Muscle layer of colon (tissue), 2 donors: ENCODE data around the gene MC1R.
"Not testable (repeated sequence)": the region's sequence is repeated elsewhere in the genome, so short reads cannot be mapped to it uniquely, and the experiment has no call there.

Source experiments
- H3K27ac ChIP-seq: one replicate; pipeline ENCODE4 v1.7.0; 2013; ENCODE audit warnings: low read depth, mild to moderate bottlenecking, low read length, moderate library complexity
- H3K27me3 ChIP-seq, 2 donors: one replicate each; pipeline ENCODE4 v1.7.0; 2013; ENCODE audit warnings: low read length in 2 of 2, mild to moderate bottlenecking in 2 of 2; ENCODE audit not compliant: insufficient read depth in 2 of 2, control insufficient read depth in 1 of 2
- H3K36me3 ChIP-seq: one replicate; pipeline ENCODE4 v1.7.0; 2013; ENCODE audit warnings: mild to moderate bottlenecking, low read length; ENCODE audit not compliant: insufficient read depth
- H3K4me1 ChIP-seq: one replicate; pipeline ENCODE4 v1.7.0; 2013; ENCODE audit warnings: mild to moderate bottlenecking, low read length; ENCODE audit not compliant: insufficient read depth
- H3K4me3 ChIP-seq, 2 donors: one replicate each; pipeline ENCODE4 v1.7.0; 2013; ENCODE audit warnings: low read length in 2 of 2, low read depth in 1 of 2, mild to moderate bottlenecking in 1 of 2, moderate library complexity in 1 of 2
- H3K9ac ChIP-seq: one replicate; pipeline ENCODE4 v1.7.0; 2013; ENCODE audit warnings: low read length
- H3K9me3 ChIP-seq: one replicate; pipeline ENCODE4 v1.7.0; 2013; ENCODE audit warnings: mild to moderate bottlenecking, low read length
- donor health status: abdominal sarcoma.
- donor health status: Adenocarcinoma of cecum.

The MC1R gene

DNA sequence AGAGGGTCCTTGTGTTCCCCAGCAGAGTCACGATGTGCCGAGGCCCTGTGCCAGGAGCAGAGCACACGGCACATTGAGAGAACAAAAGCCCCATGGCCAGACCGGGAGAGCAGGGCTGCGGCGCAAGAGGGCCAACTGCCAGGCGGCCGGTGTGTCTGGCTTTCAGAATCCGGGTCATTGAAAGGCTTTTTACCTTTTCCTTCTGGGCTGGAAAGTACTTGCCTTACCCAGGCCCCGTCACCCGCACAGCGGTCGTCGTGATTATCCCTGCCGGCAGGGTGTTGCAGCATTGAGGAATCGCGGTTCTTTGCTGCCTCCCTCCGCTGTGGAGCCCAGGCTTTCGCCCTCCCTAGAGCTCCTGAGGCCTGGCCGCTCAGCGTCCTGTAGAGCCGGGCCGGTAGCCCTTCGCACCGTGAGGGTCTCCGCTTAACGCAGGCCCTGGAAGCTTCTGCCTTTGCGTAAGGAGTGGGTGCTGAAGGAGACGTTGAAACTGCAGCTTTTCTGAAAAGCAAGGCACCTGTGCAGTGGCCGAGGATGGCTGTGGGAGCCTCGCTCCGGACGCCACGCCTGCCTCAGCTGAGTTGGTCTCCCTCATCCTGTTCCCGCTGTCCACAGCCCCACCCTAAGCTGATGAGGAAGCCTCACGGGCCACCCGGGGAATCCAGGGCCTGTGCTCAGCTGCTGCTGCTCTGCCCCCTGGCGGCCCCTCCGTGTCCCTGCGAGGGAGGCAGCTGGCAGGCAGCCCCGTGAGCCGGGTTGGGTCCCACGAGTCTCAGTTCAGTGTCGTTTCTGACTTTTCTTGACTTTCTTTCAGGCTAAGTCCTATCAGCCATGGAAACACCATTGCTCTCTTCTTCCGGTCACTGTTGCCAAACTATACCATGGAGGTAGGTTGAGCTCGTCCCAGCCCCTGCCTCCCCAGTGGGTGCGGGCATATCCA lies 8.6 kb upstream of the MC1R start:
- Histone ChIP-seq H3K36me3 (peaks cover 44% of the 10 kb centered on the region), H3K9me3 (no peaks in the 10 kb centered on the region), H3K4me1 (no peaks in the 10 kb centered on the region), H3K27me3 (no peaks in the 10 kb centered on the region), H3K9ac (no peak overlapping the region), H3K27ac (no peak overlapping the region), H3K4me3 (no peak overlapping the region)

DNA sequence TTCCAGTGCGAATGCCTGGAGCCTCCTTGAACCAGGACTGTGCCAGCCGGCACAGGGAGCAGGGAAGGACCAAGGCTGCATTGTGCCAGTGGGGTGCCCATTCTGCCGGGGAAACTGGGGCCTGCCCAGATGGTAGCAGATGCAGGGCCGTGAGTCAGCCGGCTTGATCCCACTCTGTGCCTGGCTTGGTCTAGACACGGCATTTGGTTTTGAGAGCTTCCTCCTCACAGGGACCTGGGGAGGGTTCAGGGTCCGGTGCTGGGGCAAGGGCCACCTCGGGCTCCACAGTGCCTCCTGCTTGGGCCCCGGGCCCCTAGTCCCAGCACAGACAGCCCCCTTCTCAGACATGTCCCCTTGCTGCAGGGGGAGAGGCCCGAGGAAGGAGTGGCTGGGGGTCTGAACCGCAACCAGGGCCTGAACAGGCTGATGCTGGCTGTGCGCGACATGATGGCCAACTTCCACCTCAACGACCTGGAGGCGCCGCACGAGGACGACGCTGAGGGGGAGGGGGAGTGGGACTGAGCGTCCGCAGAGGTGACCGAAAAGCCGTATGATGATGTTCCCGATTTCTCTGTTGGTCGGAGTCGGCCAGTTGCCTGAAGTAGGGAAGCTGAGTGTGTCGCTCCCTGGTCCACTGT lies 7.8 kb upstream of the MC1R start:
- Histone ChIP-seq H3K27ac (no peak overlapping the region), H3K36me3 (peaks cover 36% of the 10 kb centered on the region), H3K9me3 (no peaks in the 10 kb centered on the region), H3K4me1 (no peaks in the 10 kb centered on the region), H3K4me3 (no peak overlapping the region), H3K27me3 (no peaks in the 10 kb centered on the region), H3K9ac (no peak overlapping the region)

DNA sequence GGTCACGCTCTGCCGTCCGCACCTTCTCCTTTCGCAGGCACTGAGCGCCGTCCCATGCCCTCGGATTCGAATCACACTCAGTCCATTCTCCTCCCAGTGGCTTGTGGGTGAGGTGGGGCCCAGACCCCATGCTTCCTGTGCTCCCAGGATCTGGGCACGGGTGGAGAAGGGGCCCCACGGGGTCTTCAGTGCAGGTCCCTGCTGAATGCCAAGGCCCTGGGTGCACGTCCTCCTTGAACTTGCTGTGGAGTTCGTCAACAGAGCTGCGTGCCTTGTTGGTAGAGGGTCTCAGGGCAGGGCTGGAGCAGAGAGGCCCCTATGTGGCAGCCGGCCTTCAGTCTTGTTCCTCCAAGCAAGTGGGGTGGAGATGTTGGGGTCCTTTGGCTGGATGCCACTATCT lies 7.3 kb upstream of the MC1R start:
- Histone ChIP-seq H3K27ac (no peak overlapping the region), H3K27me3 (no peaks in the 10 kb centered on the region), H3K4me3 (no peak overlapping the region), H3K4me1 (no peaks in the 10 kb centered on the region), H3K9me3 (no peaks in the 10 kb centered on the region), H3K36me3 (peaks cover 30% of the 10 kb centered on the region), H3K9ac (no peak overlapping the region)

DNA sequence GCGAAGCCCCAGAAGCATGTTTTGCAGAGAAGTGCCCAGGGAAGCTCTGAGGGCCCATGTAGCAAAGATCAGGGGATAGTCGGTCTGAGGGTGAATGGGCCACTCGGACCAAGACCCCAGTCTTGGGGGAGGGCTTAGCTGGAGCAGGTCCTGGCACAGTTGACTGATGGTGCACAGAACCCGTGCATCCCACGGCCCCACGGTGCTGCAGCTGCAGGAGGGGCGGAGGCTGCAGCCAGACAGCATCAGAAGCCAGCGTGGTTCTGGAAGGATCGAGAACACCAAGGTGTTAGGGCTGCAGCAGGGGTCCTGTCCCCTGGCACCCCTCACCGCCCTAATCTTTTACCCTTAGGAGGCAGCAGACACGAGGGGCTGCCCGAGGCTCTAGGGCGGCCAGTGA lies 6.5 kb upstream of the MC1R start:
- Histone ChIP-seq H3K36me3 (peaks cover 23% of the 10 kb centered on the region), H3K27me3 (no peaks in the 10 kb centered on the region), H3K4me3 (no peak overlapping the region), H3K4me1 (no peaks in the 10 kb centered on the region), H3K9me3 (no peaks in the 10 kb centered on the region), H3K27ac (no peak overlapping the region), H3K9ac (no peak overlapping the region)

DNA sequence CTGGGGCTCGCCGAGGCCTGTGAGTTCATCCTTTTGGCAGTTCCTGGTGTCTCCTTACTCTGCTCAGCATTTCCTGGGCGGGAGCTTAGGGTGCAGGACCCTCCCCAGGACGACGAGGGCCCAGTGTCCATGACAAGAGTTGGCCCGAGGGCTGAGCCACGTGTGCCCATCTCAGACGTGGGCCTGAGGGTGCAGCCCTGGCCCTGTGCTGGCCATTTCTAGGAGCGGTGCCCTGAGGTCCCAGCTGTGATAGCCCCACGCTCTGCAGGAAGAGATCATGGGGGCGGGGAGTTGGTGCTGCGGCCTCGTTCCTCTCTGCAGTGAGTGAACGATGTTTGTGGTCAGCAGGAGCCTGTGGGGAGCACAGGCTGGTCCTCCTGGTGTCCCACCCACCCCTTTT lies 6.0 kb upstream of the MC1R start:
- peaks cover 22% of the 10 kb centered on the region for H3K36me3 ChIP-seq
- H3K4me1 ChIP-seq, result peaks cover 2% of the 10 kb centered on the region
- H3K9me3 ChIP-seq, result no peaks in the 10 kb centered on the region
- no peak overlapping the region for H3K9ac ChIP-seq
- no peak overlapping the region for H3K4me3 ChIP-seq
- H3K27ac ChIP-seq, result no peak overlapping the region
- no peaks in the 10 kb centered on the region for H3K27me3 ChIP-seq

DNA sequence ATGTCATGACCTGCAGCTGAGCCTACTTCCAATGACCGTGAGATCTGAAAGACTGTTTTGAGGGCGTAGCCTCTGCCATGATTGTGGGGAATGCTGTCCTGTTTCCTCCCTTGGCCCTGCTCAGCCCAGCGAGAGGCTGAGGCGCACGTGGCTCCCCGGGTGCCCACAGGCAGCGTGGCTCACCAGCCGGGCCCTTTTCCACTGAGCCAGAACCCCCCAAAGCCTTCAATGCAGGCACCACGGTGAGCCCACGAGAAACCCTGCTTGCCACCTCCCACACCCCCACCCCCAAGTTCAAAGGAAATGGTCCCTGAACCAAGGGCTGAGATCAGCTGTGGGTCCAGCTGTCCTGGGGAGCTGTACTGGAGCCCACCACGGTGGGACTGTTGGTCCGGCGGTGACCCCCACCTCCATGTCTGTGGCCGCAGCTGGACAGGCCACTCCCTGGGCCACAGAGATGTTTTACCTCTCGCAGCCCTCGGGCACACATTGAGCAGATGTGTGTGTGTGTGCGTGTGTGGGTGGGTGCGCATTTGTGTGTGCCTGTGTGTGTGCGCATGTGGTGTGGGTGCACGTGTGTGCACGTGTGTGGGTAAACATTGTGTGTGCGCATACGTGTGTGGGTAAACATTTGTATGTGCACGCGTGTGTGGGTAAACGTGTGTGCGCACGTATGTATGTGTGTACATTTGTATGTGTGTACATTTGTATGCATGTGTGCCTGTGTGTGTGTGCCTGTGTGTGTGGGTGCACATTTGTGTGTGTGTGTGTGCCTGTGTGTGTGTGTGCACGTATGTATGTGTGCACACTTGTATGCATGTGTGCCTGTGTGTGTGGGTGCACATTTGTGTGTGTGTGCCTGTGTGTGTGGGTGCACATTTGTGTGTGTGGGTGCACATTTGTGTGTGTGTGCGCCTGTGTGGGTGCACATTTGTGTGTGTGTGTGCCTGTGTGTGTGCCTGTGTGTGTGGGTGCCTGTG lies 5.0 kb upstream of the MC1R start:
- H3K27me3 ChIP-seq, result no peaks in the 10 kb centered on the region
- H3K9me3 ChIP-seq, result no peaks in the 10 kb centered on the region
- peaks cover 16% of the 10 kb centered on the region for H3K36me3 ChIP-seq
- no peak overlapping the region for H3K27ac ChIP-seq
- no peak overlapping the region for H3K9ac ChIP-seq
- H3K4me1 ChIP-seq, result peaks cover 13% of the 10 kb centered on the region
- H3K4me3 ChIP-seq, result no peak overlapping the region

DNA sequence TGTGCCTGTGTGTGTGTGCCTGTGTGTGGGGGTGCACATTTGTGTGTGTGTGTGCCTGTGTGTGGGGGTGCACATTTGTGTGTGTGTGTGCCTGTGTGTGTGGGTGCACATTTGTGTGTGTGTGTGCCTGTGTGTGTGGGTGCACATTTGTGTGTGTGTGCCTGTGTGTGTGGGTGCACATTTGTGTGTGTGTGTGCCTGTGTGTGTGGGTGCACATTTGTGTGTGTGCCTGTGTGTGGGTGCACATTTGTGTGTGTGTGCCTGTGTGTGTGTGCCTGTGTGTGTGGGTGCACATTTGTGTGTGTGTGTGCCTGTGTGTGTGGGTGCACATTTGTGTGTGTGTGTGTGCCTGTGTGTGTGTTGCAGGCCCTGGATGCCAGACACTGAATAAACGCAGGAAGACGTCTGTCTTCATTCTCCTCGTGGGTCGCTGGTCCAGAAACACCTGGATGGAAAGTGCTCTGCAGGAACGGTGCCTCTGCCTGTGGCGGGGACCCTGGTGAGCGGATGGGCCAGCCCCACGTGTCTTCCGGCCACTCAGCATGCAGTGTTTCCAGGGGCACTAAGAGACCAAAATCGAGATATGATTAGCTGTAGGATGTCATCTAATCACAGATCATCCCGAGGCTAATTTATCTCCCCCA lies 3.9 kb upstream of the MC1R start:
- H3K9ac ChIP-seq, H3K9me3 ChIP-seq, H3K27ac ChIP-seq, H3K4me3 ChIP-seq, H3K27me3 ChIP-seq: not testable (repeated sequence)
- Histone ChIP-seq H3K4me1 (peaks cover 17% of the 10 kb centered on the region), H3K36me3 (peaks cover 11% of the 10 kb centered on the region)

DNA sequence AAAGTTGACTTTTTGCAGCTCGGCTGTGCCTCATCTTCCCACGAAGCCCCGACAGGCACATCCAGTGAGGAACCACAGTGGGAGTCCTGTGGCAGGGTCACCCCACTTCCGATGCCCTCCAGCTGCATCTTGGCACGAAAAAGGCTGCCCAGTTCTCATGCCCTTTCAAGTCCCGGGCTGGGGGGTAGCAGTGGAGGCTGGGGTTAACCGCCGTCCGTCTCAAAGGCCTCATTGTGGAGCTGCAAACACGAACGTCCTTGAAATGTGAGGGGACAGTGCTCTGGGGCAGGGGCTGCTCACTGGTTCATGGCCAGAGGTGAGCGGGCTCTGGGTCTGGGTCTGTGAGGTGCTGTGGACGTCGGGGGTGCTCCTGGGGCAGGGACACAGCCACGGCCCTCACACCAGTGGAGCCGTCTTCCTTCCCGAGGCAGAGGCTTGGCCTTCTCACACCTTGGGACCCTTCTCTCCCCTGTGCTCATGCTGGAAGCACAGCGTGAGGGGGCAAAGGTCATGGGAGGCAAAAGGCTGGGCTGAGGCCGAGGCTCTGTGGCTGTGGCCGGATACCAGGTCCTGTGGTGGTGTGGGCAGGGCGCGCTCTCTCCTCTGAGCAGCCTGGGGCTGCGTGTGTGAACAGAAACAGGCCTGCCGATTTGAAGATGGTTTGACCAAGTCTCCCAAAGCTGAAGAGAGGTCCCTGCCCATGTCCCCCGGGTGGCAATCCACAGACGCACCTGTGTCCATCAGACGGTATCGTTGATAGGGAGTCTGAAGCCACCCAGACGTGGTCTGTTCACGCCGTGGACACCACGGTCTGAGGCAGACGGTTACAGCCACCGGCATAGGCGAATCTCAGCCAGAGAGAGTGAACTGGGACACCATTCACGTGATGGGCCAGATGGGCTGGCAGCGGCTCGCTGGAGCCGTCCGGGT lies 3.1 kb upstream of the MC1R start:
- H3K27ac ChIP-seq, result no peak overlapping the region
- peaks cover 17% of the 10 kb centered on the region for H3K4me1 ChIP-seq
- H3K9ac ChIP-seq, result no peak overlapping the region
- H3K9me3 ChIP-seq, result no peaks in the 10 kb centered on the region
- H3K27me3 ChIP-seq, result no peaks in the 10 kb centered on the region
- no peak overlapping the region for H3K4me3 ChIP-seq
- peaks cover 9% of the 10 kb centered on the region for H3K36me3 ChIP-seq

DNA sequence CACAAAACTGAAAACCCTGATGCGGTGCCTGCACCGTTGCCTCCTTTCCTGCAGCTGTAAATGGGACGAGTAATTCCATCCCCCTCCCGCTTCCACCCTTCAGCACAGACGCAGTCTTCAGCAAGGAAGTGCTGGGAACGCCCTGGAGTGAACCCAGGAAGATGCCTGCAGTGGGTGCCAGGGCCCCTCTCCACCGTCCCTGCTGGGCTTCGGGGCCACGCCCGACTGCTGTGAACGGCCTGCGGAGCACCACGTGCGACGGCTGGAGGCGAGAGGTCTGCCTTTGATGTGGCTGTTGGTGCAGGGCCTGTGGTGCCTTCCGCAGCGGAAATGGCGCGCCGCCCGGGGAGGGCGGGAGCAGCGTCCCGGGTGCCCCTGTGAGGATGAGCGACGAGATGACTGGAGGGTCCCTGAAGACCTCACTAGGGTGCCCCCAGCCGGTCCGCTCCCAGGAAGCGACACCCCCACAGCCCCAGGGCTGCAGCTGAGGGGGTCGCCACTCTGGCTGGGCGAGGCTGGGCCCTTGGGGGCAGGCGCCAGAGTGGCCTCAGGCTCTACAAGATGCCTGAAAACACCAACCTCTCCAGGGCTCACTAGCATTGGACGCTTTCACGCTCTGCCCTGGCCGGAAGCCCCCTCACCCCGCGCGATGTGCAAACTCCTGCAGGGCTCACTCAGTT lies 749 bp upstream of the MC1R start:
- H3K9me3 ChIP-seq, result no peaks in the 10 kb centered on the region
- H3K4me3 ChIP-seq, result peak overlapping the region; percentile 38 to 52
- H3K4me1 ChIP-seq, result peaks cover 24% of the 10 kb centered on the region
- no peak overlapping the region for H3K27ac ChIP-seq
- H3K36me3 ChIP-seq, result no peaks in the 10 kb centered on the region
- peaks cover 0 to 5% of the 10 kb centered on the region in 2 donors for H3K27me3 ChIP-seq
- H3K9ac ChIP-seq, result no peak overlapping the region
